HCT116 (cell line): ENCODE measurements around the gene DHRS7B. TPM values are rescaled to one million over a fixed set of nuclear protein-coding genes. Genes with fewer than 3 reads are reported as not detected.

Experiments
- ATAC-seq: fragments of 200-7000 bp; cut with Tn5 transposase; 2 replicates; pipeline ENCODE4 v1.9.1; 2020; ENCODE audit warnings: mild to moderate bottlenecking, moderate library complexity
- BruUV-seq: library from RNA; stranded (reverse); fragments of 400-500 nt; replicated peaks from 2 replicates; lab custom pipeline; 2021; lab: Mats Ljungman, UMichigan
- CTCF ChIA-PET: fragments of 300-600 bp; sonication (Branson Sonifier 250); formaldehyde crosslinking; loops from one replicate; lab custom pipeline; 2021; ENCODE audit warnings: antibody characterized with exemption; lab: Charles Lee
- POLR2A ChIA-PET: fragments of 300-600, 350-600 bp; sonication (Branson Sonifier 250); formaldehyde crosslinking; loops from one replicate; lab custom pipeline; 2021; ENCODE audit warnings: antibody characterized with exemption; lab: Charles Lee
- RAD21 ChIA-PET, 2 experiments: fragments of 300-600 bp; sonication (Branson Sonifier 250); formaldehyde crosslinking; loops; one replicate each; lab custom pipeline; 2023; ENCODE audit warnings: low total read pairs in 2 of 2; ENCODE audit not compliant: uncharacterized antibody in 2 of 2, unreplicated experiment in 2 of 2, low non-redundant PET in 1 of 2; lab: Charles Lee
- DNase-seq: peaks from one replicate; pipeline ENCODE4 v3.0.0-alpha.2; 2010; ENCODE audit warnings: low read depth, low spot score
- H2AFZ ChIP-seq: fragments of 200-600 bp; shearing (Covaris generic), sonication (generic); 2 replicates; pipeline ENCODE4 v1.6.1; 2017; ENCODE audit warnings: low read depth, mixed run types, mixed read lengths, antibody characterized with exemption, low read length; ENCODE audit not compliant: poor library complexity, severe bottlenecking
- H3K27ac ChIP-seq: 2 replicates; pipeline ENCODE4 v1.5.1; 2012; ENCODE audit warnings: low read depth, low read length
- H3K27me3 ChIP-seq: fragments of 200-600 bp; sonication (generic); 2 replicates; pipeline ENCODE4 v1.6.1; 2016; ENCODE audit warnings: mixed run types, low read length, mixed read lengths; ENCODE audit not compliant: insufficient read depth
- H3K36me3 ChIP-seq, 2 experiments: fragments of 200-500 bp in 1 of 2; fragments of 200-600 bp in 1 of 2; sonication (Bioruptor generic) in 1 of 2; sonication (generic) in 1 of 2; 2 replicates each; pipeline versions ENCODE4 v1.5.1 to v1.6.1; 2014 to 2016; ENCODE audit warnings: low read length in 2 of 2, inconsistent platforms in 1 of 2, mixed read lengths in 1 of 2, mixed run types in 1 of 2; ENCODE audit not compliant: insufficient read depth in 2 of 2, control insufficient read depth in 1 of 2
- H3K4me1 ChIP-seq, 2 experiments: fragments of 200-600 bp in 1 of 2; sonication (generic) in 1 of 2; 2 replicates each; pipeline versions ENCODE4 v1.5.1 to v1.6.1; 2012 to 2017; ENCODE audit warnings: low read length in 2 of 2, inconsistent platforms in 1 of 2, mild to moderate bottlenecking in 1 of 2, mixed read lengths in 1 of 2, mixed run types in 1 of 2, moderate library complexity in 1 of 2; ENCODE audit not compliant: insufficient read depth in 2 of 2, control insufficient read depth in 1 of 2
- H3K4me2 ChIP-seq: fragments of 200-600 bp; sonication (generic); 2 replicates; pipeline ENCODE4 v1.6.1; 2017; ENCODE audit warnings: mixed run types, low read length, mixed read lengths
- H3K4me3 ChIP-seq, 2 experiments: fragments of 200-600 bp in 1 of 2; sonication (generic) in 1 of 2; replicated peaks in 1 of 2; 2 replicates each; pipeline ENCODE4 v1.5.1; 2011 to 2016; ENCODE audit warnings: low read length in 2 of 2, control low read depth in 1 of 2, low read depth in 1 of 2, mild to moderate bottlenecking in 1 of 2, mixed read lengths in 1 of 2, mixed run types in 1 of 2
- H3K79me2 ChIP-seq: fragments of 200-600 bp; sonication (generic); 2 replicates; pipeline ENCODE4 v1.6.1; 2017; ENCODE audit warnings: mild to moderate bottlenecking, mixed run types, low read length, moderate library complexity, mixed read lengths; ENCODE audit not compliant: insufficient read depth
- H3K9ac ChIP-seq: fragments of 200-600 bp; sonication (generic); 2 replicates; pipeline ENCODE4 v1.6.1; 2016; ENCODE audit warnings: low read length, mixed read lengths
- H3K9me2 ChIP-seq: fragments of 200-600 bp; sonication (generic), shearing (Covaris generic); 2 replicates; pipeline ENCODE4 v1.6.1; 2017; ENCODE audit warnings: mixed run types, mild to moderate bottlenecking, moderate library complexity; ENCODE audit not compliant: insufficient read depth
- H3K9me3 ChIP-seq, 2 experiments: fragments of 200-500 bp in 1 of 2; fragments of 200-600 bp in 1 of 2; sonication (Bioruptor generic) in 1 of 2; sonication (generic) in 1 of 2; 2 replicates each; pipeline ENCODE4 v1.6.1; 2014 to 2017; ENCODE audit warnings: low read length in 2 of 2, mixed read lengths in 2 of 2, inconsistent platforms in 1 of 2, low read depth in 1 of 2, mild to moderate bottlenecking in 1 of 2, mixed run types in 1 of 2, moderate library complexity in 1 of 2; ENCODE audit not compliant: control insufficient read depth in 1 of 2, insufficient read depth in 1 of 2
- H4K20me1 ChIP-seq: fragments of 200-600 bp; sonication (generic), shearing (Covaris generic); 2 replicates; pipeline ENCODE4 v1.6.1; 2017; ENCODE audit warnings: mixed run types, mild to moderate bottlenecking, moderate library complexity; ENCODE audit not compliant: insufficient read depth
- ATF3 ChIP-seq: IDR thresholded peaks from 2 replicates; pipeline ENCODE4 v1.6.1; 2012
- CBX3 ChIP-seq: IDR thresholded peaks from 2 replicates; pipeline ENCODE4 v1.6.1; 2012; ENCODE audit warnings: low read depth
- ELF1 ChIP-seq: IDR thresholded peaks from 2 replicates; pipeline ENCODE4 v1.6.1; 2012; ENCODE audit warnings: low read depth, borderline replicate concordance
- EZH2 ChIP-seq: fragments of 200-600 bp; sonication (generic); IDR thresholded peaks from 2 replicates; pipeline ENCODE4 v1.6.1; 2017; ENCODE audit warnings: antibody characterized with exemption, mixed run types
- EZH2phosphoT487 ChIP-seq: fragments of 200-600 bp; IDR thresholded peaks from 2 replicates; pipeline ENCODE4 v1.6.1; 2018; ENCODE audit warnings: antibody characterized with exemption, borderline replicate concordance
- FOSL1 ChIP-seq: IDR thresholded peaks from 2 replicates; pipeline ENCODE4 v1.6.1; 2012; ENCODE audit warnings: low read depth
- JUND ChIP-seq: IDR thresholded peaks from 2 replicates; pipeline ENCODE4 v1.6.1; 2012
- RAD21 ChIP-seq: IDR thresholded peaks from 2 replicates; pipeline ENCODE4 v1.6.1; 2012; ENCODE audit warnings: low read depth, mild to moderate bottlenecking
- REST ChIP-seq: IDR thresholded peaks from 2 replicates; pipeline ENCODE4 v1.6.1; 2012; ENCODE audit warnings: low read depth
- SP1 ChIP-seq: IDR thresholded peaks from 2 replicates; pipeline ENCODE4 v1.6.1; 2012; ENCODE audit warnings: low read depth
- SRF ChIP-seq: IDR thresholded peaks from 2 replicates; pipeline ENCODE4 v1.6.1; 2012; ENCODE audit warnings: low read depth
- ZNF274 ChIP-seq: fragments of 200-500 bp; sonication (Bioruptor generic); IDR thresholded peaks from 2 replicates; pipeline ENCODE4 v1.6.1; 2014; ENCODE audit warnings: mild to moderate bottlenecking, low read depth, low read length, inconsistent platforms
- intact Hi-C: fragments of 100-400 bp; cut with micrococcal nuclease; formaldehyde crosslinking; loops from 2 replicates; pipeline ENCODE4 v1.10.0; 2022
- total RNA-seq: library from RNA; stranded (reverse); gene quantifications from one replicate; pipeline ENCODE4 v1.2.1, GENCODE V29; 2021; ENCODE audit not compliant: unreplicated experiment

The DHRS7B gene
- total RNA-seq, 1 experiment from 2014 or later, result 19.6 TPM

DNA sequence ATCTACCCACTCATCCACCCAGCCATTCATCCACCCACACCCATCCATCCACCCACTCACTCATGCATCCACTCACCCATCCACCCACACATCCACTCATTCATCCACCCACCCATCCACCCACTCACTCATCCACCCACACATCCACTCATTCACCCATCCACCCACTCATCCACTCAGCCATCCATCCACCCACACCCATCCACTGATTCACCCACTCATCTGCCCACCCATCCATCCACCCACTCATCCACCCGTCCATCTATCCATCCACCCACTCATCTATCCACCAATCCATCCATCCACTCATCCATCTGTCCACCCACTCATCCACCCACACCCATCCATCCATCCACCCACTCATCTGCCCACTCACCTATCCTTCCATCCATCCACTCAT is 109.2 kb downstream of the DHRS7B start:
- Histone ChIP-seq H2AFZ (no peak overlapping the region), H3K4me1 (no peaks in the 10 kb centered on the region), H3K27ac (no peak overlapping the region), H3K4me2 (no peak overlapping the region), H3K79me2 (no peaks in the 10 kb centered on the region), H3K9ac (no peak overlapping the region), H3K9me2 (no peaks in the 10 kb centered on the region), H3K27me3 (no peaks in the 10 kb centered on the region), H3K9me3 (no peaks in the 10 kb centered on the region), H4K20me1 (no peaks in the 10 kb centered on the region), H3K4me3 (no peak overlapping the region), H3K36me3 (no peaks in the 10 kb centered on the region)
- BruUV-seq, result no TSS peak
- ATAC-seq (no peak), DNase-seq (no peak)
- ChIA-PET POLR2A (no interaction called here), RAD21 (no interaction called here), CTCF (no interaction called here)
- intact Hi-C loops, result no loop called here
- TF ChIP-seq ATF3 (no peak), REST (no peak), ELF1 (no peak), RAD21 (no peak), SRF (no peak), EZH2phosphoT487 (no peak), CBX3 (no peak), SP1 (no peak), FOSL1 (no peak), JUND (no peak), ZNF274 (no peak), EZH2 (no peak)
